Measurements from ENCODE around the gene C1QTNF1.
"Not testable (repeated sequence)": the region's sequence is repeated elsewhere in the genome, so short reads cannot be mapped to it uniquely, and the experiment has no call there.

Gene C1QTNF1

DNA sequence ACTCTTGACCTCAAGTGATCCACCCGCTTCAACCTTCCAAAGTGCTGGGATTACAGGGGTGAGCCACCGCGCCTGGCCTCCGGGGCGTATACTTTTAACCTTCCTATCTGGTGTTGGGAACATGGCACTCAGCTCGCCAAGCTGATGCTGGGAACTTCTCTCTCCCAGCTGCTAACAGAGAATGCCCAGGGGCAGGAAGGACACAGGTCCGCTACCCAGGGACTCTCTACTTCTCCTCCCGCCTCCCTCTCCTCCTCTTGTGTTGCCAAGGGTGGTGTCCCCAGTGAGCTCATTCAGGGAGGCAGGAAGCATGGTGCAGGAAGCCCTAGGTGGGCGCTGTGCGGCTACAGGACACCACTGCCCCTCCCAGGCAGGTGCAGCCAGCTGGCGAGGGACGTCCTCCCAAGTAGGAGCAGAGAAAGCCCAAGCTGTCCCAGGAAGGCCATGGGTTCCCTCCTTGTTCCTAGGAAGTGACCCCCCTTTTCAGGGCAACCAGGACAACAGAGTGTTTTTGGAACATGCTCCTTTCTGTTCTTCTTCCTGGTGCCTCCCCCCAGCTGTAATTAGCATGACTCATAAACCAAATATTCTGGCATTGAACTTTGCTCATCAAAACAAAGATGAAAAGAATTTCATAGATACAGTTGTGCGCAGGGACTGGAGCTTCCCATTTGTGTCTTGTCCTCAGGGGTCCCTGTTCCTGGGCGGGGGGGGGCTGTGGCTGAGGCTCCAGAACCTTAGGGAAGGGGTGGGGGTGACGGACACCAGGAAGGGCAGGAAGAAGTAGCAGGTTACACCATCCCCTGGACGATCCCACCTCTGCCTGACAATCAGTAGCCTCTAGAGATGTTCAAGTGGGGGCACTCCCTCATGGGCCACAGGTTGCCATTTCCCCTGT is 2.7 kb downstream of the C1QTNF1 start:
- no peak for DNase-seq

DNA sequence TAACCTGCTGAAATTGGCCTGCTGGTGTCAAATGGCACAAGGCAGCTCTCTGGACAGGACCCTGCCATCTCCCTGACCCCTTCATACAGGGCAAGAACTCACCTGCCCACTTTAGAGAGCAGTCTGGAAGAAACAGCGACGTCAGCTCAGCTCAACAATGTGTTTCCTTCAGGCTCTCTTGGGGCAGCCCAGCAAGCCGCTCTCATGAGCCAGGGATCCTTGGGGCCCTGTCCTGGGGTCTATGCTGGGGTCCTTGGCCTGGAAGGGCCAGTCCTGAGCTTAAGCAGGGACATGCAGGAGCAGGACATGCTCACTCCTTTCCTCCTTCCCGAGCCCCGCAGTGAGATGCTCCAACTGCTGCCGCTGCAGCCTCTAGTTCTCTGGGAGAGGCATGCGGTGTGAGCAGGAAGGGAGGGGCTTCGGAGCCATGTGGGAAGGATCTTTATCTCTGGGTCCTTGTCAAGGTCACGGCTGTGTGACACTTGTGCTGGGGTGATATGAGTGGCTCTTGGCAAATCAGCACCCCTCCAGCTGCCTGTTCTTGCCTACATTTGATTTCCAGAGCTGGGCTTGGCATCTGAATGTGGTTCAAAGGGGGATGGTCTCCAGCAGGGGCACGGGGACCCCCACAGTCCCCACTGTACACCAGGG is 3.4 kb downstream of the C1QTNF1 start:
- DNase-seq: no peak

GRCh38 chr17:79027925-79028491 is 4.0 kb downstream of the C1QTNF1 start:
- no peak for DNase-seq

DNA sequence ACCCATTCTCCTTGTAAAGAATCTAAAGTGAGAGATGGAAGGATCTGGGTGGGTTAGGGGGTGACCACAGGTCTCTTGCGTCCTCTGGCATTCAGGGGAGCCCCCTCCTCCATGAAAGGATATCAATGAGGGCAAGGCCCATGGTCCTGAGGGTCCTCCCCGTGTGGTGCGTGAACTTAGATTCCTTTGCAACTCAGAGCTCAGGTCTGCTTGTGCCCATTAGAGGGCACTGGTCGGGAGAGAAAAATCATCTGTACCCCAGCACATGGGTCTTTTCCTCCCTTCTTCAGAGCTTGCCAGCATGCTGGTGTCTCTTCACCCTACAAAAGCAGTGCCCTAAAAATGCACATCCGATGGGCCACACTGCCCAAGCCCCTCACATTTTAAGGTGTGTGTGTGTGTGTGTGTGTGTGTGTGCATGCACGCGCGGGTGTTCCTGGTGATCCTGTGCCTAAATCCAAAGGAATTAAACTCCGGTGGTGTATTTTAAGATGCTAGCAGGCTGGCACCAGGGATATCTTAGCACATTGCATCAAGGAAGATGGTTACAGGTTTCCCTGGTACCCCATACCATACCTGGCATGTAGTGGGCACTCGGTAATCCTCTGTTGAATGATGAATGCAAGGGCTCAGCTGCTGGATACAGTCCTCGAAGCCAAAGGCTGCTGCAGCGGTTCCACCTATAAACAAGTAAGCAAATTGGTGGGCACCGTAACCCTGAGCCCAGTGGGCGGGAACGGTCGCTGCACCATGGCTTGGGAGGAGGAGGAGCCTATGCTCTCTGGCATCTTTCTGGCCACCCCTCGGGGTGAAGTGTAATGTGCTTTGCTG is 4.7 kb downstream of the C1QTNF1 start:
- no peak for DNase-seq

DNA sequence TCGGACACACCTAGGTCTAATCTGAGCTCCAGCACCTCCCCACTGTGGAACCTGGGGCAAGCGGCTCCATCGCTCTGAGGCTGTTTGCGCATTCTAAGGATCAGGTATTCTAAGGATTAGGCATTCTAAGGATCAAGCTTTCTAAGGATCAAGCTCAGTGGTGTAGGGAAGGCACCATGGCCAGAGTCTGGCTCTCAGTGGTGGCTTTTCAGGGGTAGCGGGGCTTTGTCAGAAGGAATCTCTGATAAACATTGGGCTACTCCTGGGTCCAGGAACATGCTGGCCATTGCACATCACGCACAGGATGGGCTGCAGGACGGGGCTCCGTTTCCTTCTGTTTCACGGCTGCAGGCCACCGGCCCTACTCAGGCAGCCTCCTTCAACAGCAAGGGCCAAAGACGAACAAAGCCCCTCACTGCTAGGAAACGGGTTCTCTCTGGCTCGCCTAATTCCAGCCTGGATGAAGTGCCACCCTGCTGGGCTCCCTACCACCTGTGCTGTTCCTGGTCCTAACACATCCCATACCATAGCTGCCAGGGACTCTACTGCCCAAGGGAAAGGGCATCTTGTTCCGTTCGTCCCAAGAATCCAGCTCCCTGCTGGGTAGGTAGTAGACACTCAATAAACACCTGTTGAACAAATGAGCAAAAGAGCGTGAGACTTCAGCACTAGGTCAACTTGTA is 5.5 kb downstream of the C1QTNF1 start:
- DNase-seq: no peak

DNA sequence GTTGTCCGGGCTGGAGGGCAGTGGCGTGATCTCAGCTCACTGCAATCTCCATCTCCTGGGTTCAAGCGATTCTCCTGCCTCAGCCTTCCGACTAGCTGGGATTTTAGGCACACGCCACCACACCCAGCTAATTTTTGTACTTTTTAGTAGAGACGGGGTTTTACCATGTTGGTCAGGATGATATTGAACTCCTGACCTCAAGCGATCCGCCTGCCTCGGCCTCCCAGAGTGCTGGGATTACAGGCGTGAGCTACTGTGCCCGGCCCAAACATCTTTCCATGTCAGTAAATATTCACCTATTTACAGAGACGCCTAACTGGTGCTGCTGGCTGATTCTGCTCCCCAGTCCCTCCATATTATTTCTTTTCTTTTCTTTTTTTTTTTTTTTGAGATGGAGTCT is 6.7 kb downstream of the C1QTNF1 start:
- not testable (repeated sequence) for DNase-seq

GRCh38 chr17:79031996-79032875 is 8.3 kb downstream of the C1QTNF1 start:
- no peak for DNase-seq

DNA sequence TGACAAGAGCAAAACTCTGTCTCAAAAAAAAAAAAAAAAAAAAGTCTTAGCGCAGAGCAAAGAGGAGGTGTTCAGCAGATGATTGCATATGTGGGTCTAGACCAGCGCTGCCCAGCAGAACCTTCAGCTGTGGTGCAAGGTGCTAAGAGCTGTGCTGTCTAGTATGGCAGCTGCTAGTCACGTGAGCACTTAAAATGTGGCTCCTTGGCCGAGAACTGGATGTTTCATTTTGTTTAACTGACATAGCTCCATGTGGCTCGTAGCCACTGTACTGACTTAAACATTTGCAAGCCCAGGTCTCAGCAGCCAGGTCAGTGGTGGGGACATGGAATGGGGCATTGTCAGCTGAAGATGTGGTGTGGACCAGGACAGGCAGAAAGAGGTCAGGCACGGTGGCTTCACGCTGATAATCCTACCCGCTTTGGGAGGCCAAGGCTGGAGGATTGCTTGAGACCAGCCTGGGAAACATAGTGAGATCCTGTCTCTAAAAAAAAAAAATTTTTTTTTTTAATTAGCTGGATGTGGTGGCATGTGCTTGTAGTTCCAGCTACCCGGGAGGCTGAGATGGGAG is 9.2 kb downstream of the C1QTNF1 start:
- no peak for DNase-seq

DNA sequence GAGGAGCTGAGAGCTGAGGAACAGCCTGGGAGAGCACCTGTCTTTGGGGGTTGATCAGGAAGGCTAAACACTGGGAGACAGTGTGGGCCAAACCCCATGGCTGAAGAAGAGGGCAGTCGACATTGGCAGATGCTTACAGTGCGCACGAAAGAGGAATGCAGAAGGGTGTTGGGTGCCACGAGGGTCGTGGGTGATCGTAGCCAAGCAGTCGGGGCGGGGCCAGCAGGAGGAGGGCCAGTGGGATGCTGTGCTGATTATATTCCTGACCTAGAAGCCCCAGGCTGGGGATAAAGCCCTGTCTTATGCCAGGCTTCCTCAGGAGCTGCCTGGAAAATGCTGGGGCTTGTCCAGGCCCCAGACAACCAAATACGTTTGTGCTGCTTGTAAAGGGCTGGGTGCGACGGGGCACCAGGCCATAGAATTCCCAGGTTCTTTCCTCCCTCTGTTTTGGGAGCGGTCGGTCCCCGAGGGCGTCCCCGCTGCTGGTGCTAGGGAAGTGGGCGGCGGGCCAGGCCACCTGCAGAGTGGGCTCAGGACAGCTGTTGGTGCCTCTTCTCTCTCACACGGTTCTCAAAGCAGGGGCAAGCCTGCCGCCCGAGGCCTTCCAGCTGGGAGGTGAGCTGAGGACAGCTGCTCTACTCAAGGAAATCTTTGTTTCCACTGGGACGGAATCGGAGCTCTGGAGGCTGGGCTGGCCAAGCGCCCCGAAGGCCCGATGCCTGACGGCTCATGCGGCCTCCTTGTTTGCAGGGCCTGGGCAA is 10.0 kb downstream of the C1QTNF1 start:
- peak; percentile 88 for DNase-seq

GRCh38 chr17:79034931-79035485 is 11.0 kb downstream of the C1QTNF1 start:
- no peak for DNase-seq

GRCh38 chr17:79035686-79036085 is 11.7 kb downstream of the C1QTNF1 start:
- DNase-seq: no peak

GRCh38 chr17:79036181-79036580 is 12.2 kb downstream of the C1QTNF1 start:
- DNase-seq: no peak

GRCh38 chr17:79036596-79036995 is 12.6 kb downstream of the C1QTNF1 start:
- no peak for DNase-seq

DNA sequence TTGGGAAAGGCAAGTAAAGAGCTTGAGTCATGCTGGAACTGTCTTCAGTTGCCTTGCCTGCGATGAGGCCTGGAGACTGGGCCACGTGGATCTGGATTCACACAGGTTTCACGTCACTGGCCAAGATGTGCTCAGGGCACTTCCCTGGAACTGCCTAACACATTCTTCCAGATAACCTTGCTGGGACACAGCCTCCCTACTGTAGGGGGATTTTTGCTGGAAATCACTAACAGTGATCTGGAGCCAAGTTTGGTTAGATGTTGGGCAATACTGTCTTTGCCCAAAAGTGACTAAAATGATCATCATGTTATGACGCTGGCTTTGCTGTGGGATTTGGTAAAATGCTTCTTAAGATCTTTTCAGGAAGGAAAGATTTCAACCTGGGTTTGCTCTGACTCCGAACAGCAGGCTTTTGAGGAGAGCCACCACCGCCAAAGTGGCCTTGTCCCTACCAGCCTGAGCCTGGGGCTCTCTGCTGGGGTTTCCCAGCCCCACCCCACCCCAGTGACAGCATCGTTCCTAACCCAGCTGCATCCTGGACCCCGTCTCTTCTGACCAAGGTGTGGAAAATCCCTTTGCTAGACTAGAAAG is 14.7 kb downstream of the C1QTNF1 start:
- DNase-seq: no peak

- no peak for DNase-seq
Measured at GRCh38 chr17:79039171-79039570, 15.2 kb downstream of the C1QTNF1 start.

- no peak for DNase-seq
Measured at GRCh38 chr17:79039886-79040285, 15.9 kb downstream of the C1QTNF1 start.

- DNase-seq: no peak
Measured at GRCh38 chr17:79041041-79041570, 17.1 kb downstream of the C1QTNF1 start.

- DNase-seq: no peak
Measured at GRCh38 chr17:79041723-79042420, 17.9 kb downstream of the C1QTNF1 start.
